CD4-positive, alpha-beta T cell treated with Interferon alpha-2 for 1 hour (primary cell): ENCODE data around the gene HDAC4.
A peak's percentile ranks its signal among the peaks of the same experiment; 100 is the strongest.
"Not testable (repeated sequence)": the region's sequence is repeated elsewhere in the genome, so short reads cannot be mapped to it uniquely, and the experiment has no call there.

Source experiments
- DNase-seq, 2 donors: peaks; one replicate each; pipeline ENCODE4 v3.0.0-alpha.2; 2020 to 2022

Gene HDAC4

DNA sequence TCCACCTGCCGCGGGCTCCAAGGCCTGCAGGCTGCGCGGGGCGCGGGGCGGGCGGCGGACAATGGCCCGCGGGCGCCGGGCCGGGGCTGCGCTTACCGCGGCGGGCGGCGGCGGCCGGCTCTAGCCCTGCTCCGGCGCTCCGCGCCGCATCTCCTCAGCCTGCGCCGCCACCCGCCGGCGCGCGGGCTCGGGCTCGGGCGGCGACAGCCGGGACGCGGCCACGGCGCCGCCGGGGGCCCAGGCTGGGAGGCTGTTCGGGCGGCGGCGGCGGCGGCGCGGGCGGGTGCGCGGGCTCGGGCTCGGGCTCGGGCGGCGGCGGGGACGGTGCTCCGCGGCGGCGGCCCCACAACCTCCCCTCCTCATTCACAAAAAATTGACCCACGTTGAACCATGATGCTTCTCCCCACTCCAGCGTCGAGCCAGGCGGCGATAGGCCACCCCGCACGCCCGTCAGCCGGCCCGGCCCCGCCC is at the start of gene HDAC4:
Gene HDAC4 (minus strand): TSS at position 425 of the 471 bp plus-strand sequence. CDS start 48,321 bp downstream, outside the sequence.
- no peak for DNase-seq

DNA sequence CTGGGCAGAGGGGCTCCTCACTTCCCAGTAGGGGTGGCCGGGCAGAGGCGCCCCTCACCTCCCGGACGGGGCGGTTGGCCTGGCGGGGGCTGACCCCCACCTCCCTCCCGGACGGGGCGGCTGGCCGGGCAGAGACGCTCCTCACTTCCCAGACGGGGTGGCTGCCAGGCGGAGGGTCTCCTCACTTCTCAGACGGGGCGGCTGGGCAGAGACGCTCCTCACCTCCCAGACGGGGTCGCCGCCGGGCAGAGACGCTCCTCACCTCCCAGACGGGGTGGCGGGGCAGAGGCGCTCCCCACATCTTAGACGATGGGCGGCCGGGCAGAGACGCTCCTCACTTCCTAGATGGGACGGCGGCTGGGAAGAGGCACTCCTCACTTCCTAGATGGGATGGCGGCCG is 48.6 kb upstream of the HDAC4 start:
- not testable (repeated sequence) for DNase-seq

DNA sequence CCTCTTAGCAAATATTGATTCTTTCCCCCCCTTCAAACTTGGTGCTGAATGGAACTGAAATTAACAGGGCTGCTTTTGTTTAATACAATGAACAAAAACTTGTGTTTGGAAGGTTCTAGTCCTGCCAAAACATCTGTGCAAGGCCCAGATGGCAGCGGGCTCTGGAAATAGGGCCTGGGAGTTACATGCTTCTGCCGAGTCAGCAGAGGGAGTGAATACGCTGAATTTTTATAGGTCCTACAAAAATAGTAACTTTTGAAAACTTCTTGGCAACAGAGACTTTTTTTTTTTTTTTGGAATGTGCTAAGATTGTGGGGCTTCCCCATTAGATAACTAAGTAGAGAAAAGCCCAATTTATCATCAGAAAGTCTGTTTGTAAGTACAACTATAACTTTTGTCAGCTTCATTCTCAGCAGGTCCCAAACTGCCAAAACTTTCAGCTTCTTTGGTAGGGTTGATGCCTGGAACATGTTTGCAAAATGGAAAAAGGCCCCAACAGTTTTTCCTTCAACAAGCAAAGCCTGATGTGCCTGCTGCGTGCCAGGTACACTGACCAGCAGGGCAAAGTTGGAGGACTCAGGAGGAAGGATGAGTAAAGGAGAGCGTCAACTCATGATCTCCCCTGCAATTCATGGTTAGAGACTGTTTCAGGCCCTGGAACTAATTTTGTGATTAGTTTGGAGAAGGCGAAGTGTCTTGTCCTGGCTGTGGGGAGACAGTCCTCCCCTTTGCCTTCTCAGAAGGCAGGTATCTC is 45.1 kb upstream of the HDAC4 start:
- no peak for DNase-seq

DNA sequence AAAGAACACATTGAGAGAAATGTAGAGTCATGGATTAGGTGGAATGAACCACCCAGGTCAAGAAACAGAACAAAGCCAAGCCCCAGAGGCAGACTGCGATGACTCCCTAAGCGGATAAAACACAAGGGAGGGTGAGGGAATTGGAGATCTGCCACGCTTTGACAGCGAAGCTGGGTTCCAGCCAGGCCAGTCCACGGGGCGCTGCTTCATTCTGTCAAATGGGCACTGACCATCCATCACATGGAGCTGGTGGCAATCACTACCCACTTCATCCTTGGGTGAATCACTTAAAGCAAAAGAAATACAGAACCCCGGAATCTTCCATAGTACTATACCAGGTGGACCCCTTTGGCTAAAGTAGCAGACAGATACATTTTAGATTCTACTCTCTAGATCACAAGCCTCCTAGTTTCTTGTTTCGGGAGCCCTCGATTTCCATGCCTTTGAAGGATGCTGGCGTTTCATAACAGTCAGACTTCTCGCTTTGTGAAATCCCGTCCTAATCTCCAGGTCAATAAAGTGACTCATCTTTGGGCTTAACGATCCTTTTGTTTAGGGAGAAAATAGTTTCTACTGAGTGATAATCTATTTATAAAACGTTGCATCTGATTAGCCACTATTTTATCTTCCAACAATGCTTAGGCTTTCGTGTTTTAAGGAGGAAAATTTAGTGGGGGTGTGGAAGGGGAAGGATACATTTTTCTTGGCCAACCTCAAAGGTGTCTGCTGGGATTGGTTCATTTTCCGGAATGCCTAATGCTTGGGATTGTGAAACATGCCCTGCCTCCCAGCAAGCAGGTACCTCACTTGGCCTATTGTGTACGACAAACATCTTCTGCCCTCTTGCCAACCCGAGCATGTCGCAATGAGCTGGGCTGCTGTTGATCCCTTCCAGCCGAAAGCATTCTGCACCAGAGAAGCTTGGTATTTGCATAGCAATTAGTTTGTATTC is 44.1 kb upstream of the HDAC4 start:
- DNase-seq, result no peak

DNA sequence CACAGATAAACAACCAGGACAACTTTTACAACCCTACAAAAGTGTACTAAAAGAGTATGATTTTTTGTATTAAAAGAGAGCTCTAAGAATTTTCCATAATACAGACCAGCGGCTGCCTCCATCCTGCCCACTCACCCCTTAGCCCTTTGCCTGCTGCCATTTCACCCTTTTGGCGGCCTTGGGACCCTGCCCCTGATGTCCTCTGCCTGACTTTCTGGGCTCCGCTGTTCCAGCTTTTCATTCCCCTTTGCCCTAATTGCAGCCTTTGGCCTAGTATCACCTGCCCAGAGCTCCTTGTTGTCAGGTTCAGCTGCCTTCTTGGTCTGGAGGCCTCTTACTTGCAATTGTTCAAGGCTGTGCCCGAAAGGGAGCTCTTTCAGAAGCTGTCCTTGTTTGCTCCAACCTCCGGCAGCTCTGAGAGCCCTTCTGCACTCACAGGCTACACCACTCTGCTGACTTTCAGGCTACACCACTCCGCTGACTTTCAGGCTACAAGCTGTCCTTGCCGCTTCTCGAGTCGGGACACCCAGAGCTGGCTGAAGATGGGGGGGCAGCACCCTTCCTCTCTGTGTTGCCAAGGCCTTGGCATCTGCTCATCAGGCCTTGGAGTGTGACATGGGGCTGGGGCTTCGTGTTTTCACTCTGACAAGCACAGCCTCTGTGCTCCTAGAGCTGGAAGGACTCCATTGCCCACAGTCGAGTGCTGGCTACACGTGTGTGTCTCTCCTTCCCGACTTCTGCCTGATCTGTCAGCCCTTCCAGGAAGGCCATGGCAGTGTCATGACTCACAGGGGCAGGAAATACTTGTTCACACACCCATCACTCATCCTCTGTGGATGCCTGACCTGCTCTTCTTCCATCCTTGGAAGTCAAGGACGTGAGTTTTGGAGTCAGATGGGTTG is 43.1 kb upstream of the HDAC4 start:
- no peak for DNase-seq

DNA sequence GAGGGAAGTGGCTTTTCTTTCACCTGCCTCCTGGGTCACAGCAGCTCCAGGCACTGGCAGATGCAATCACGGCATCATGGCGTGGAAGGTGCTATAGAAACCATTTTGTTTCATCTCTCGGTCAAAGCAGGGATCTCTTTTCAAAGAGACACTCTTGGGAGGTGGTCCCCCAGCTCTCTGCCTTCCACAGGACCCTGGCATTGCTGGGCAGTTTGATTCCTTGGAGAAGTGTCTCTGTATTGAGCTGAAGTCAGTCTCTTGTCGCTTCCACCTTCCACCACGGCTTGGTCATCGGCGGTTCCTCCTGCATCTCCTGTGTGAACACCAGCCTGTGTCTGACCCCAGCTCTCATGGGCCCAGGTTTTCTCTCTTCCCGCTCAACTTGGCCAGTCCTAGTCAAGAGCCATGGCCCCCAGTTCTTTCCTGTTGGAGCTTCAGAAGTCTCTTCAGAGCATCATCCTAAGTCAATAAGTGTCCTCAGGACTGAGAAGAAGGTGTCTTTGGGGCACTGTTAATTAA is 42.3 kb upstream of the HDAC4 start:
- DNase-seq, result no peak

DNA sequence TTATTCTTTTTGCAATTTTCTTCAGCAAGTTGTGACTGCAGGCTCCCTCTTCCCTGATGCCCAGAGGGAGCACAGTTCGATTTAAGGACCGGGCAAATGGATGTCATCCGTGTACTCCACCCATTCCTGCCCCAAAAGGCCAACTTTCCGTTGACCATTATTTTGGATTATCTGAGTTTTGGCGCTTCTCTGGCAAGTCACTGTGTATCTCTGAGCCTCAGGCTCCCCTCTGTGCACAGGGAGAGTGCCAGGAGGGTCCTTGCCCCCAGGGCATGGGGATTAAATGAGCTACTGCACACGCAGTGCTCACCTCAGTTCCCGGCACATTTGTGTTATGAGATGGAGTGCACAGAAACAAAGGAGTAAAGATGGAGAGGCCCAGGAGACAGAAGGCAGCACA is 41.4 kb upstream of the HDAC4 start:
- DNase-seq, result no peak

DNA sequence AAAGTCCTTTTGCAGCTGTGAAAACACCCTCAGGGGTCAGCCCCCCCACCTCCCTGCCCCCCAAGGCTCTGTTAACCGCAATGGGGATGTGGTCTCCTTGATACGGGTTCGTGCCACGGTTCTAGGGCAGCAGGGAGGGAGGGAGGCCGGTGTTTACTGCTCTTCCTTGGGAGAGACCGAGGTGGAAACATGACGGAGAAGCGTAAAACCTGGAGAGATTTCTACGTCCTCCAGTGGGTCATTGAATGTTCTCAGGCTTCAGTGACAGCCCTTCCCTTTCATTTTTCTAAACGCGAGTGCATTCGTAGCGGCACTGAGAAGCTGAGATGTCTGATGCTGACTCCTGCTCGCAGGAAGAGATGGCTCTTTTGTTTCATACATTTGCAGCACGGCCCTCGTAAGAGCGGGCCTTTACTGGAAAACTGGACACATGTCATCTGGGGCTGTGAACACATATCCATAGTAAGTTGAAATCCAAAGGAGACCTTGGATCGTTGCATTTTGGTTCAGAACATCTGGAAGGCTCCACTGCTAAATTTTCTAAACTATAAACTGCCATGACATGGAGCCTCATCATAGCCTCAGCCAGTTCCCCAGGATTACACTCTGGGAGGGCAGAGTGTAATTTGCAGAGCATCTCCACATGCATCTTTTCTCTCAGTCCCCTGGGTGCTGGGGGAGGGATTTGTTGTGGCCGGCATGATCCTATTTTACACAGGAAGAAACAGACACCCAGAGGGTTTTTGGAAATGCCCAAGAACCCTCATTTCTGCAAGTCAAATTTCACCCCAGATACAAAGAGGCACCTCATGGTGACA is 40.6 kb upstream of the HDAC4 start:
- DNase-seq, result peak in 1 of 2 donors; percentile 33

DNA sequence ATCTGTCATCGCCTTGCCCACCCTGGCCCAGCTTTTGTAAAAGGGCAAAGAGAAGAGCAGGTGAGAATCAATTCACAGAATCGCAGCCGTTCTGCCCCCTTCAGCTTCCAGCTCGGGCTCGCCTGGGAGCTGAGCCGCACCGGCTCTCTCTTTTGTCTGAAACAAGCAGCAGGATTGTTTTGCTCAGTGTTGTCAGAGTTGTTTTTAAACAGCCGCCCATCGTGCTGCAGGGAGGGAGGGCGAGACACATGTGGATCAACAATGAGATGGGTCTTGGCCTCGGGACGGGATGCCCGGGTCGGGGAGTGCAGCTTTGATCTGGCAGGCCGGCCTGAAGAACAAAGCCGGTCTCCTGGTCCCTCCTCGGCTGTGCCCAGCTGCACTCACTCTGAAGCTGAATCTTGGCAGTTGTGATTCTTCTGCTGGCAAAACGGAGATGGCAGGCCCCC is 39.7 kb upstream of the HDAC4 start:
- no peak for DNase-seq

DNA sequence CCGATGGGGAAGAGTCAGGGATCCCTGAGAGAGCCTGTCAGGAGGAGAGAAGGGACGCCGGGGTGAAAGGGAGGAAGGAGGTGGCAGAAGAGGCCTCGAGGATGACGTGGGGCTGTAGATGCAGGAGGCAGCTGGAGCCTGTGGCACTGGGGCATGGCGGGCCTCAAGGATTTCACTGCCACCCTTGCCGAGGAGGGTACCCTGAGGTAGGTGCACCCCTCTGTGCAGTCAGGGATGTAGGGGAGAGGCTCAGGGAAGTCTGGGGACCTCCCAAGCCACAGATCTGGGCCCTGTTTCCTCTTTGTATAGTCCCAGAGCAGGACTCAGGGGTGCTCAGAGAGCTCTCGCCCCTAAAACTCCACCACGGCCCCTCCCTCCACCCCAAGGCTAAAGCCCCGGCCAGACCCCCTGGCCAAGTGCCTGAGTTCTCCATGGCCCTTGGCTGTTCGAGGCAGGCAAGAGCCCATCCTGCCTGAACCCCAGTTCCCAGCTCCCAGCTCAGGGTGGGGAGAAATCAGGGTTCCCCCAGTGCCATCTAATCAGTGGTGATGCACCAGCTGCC is 39.0 kb upstream of the HDAC4 start:
- no peak for DNase-seq

DNA sequence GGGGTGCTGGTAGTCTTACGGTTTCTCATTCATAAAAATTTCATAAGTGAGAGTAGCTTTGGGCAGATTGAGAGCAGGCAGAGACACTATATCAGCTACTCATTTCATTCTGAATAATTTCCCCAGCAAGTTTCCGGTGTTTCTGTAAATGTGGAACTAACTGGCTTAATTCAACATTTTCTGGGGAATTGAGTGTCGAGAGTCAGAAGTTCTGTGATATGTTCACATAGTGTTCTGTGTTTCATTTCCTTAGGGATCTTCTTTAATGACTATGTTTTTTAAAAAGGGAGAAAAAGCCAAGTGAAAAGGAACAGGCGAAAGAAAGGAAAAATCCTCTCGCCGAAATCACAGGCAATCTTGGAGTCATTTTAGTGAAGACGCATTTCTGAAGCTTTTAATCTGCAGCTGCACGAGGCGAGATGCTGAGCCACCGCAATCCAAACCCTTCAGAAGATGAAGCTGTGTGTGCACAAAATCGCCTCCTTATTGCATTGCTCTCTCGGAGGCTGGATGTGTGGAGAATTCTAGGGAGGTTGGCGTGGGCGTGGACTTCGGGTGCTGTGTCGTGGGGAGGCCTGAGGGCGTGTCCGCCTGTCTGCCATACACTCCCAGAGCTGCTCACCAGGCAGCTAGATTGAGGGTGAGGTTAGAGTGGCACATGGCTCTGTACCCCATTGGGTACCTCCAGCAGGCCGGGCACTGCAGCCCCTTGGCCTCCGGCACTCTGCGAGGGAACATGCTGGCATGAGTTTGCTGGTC is 38.4 kb upstream of the HDAC4 start:
- no peak for DNase-seq

DNA sequence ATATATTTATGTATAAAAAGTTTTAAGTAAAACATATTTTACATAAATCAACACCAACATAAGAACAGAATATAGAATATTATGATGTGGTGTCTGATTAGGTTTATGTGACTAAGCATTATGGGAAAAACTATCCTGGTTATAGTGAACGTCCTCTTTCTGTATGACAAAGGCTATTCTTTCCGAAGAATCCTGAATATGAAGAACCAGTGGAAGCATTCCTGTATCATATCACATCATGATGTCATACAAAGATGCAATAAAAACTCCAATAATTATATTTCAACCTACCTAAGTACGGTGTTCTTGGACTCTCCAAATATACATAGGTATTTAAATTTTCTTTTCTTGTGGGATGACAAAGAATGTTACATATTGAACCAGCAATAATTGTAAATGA is 37.5 kb upstream of the HDAC4 start:
- DNase-seq, result no peak

DNA sequence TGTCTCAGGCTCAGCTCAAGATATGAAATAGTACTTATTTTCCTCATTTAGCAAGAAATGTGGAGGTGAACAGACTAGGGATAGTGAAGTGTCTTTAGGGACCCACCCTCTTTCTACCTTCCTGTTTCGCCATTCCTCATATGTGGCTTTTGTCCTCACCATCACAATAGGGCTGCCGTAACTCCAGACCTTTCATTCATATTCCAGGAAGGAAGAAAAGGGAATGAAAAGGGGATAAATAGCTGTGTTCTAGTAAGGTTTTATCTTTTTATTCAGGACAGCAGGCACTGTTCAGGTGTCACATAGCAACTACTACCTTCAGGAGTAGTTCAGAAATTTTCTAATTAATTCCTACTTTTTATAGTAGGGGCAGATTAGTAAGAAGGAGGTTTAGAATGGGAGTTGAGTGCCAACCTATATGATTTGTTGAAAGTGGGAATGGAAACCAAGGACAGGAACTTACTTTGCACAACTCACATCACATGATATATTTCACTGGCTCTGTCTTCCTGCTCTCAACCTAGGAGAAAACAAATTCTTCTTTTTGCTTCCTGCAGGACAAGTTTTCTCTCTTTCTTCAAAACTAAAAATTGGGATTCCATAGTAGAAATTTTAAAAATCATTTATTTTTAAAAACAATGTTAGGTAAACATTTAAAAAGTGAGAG is 36.0 kb upstream of the HDAC4 start:
- DNase-seq, result no peak

DNA sequence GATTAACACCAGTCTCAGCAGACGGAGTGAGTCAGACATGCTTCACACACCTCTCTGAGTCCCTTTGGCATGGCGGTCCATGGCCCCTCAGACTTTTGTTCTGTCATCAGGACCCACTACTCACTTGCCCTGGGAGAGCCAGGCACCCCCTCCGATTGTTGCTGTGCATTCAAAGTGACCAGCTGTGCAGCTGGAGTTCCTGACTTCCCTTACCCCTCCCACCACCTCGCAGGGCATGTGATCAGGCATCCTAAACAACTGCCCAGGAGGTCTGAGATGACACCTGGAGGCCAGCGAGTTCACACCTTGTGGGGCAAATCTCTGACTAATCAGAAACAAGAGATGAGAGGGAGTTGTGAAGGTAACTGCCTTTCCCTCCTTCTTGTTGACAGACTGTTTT is 35.3 kb upstream of the HDAC4 start:
- DNase-seq, result no peak

DNA sequence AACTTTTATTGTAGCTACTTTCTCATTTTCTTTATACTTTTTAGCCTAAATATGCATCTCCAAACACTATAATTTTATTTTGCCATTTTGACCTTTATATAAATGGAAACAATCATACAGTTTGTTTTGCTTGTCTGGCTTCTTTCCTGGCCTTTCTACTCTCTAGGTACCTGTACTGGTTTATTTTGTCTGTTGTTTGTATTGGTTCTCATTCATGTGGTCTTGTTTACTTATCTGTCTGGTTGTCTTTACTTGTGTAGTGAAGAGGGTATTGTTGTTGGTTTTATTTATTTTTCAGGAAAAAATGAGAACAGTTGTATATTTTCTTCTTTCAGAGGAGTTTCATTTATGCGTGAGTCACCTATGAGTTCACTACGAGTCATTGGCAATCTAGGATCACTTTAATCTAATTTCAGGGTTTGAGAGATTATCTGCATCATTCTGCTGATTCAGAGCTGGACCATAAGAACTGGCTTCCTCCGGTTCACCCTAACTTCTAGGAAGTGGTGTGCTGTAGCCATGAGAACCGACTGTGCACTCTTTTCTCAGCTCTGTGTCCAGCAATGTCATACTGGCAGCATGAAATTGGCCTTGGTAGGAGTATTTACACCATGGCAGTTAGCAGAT is 33.1 kb upstream of the HDAC4 start:
- no peak for DNase-seq

DNA sequence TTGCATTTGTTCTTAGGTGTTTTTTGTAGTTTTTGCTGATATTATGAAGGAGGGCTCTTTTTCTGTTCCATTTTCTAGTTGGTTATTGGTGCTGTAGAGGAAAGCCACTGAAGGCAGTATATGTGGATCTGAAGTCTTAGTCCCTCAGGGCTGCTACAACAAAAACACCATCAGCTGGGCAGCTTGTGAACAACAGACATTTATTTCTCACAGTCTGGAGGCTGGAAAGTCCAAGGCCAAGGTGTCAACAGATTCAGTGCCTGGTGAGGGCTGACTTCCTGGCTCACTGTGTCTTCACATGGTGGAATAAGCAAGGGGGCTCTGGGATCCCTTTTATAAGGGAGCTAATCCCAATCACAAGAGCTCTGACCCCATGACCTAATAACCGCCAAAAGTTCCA is 31.4 kb upstream of the HDAC4 start:
- DNase-seq, result no peak

DNA sequence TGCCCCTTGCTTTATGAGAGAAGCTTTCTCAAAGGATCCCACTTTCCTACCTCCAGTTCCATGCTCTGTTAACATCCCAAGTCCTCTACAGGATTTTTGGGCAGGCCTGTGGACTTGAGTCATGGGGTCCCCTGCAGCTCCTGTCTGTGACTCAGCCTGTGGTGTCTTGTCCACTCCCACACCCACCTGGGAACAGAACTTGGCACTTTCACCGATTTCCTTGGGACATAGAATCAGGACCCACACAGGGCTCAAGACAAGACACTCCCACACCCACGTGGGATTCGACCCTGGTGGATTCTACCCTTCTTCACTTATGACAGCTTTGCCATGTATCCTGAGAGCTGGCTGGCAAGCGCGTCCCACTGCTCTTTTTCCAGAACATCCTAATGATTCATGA is 30.7 kb upstream of the HDAC4 start:
- DNase-seq, result no peak

DNA sequence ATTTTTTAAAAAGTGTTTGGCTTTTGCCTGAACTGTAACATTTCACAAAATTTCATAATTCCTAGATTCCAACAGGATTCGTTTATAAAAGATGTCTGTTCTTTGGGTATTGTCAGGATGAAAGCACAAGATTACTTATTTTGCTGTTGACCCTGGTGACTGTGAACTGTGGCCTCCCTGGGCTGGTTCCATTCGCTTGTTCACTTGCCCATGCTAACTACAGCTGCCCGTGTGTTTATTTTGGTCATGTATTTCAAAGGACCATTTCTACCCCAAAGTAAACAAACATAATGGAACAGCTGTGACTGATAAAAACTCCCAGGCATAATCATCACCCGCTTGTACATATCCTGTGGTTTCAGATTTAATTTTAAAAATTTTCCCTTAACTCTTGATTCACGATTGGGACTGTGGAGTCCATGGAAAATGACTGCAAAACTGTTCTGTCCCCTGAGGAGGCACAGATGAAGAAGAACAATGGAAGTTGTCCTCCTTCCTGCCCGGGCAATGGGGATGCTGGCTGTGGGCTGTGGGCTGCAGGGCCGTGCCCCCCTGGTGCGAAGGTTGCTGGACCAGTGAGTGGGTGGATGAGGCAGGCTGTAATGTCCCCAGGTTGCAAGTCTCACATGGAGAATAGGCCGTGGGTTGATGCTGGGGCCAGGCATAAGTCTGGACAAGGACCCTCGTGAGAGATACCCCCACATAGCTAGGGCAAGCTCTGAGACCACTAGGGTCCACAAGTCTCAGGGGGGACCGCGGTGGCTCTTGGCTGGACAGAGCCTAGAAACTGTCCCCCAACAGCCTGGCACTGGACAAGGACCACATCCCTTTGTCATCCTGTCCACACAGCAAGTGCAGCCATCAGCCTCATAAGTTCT is 28.9 kb upstream of the HDAC4 start:
- DNase-seq, result no peak
